T-helper 2 cell treated with Interferon-gamma antibody and Interleukin-4, amounts not matched to agents 100 ng/mL and 5 ng/mL, for 36 hours (primary cell): ENCODE data around the gene SEMA3C. TPM values are rescaled to one million over a fixed set of nuclear protein-coding genes. Genes with fewer than 3 reads are reported as not detected.

Experiments used
- intact Hi-C: fragments of 100-400 bp; cut with micrococcal nuclease; formaldehyde crosslinking; loops from one replicate; pipeline ENCODE4 v1.15.1; 2023
- total RNA-seq: library from RNA; stranded (reverse); gene quantifications from 2 replicates; pipeline ENCODE4 v1.2.3, GENCODE V29; 2022

The SEMA3C gene
- total RNA-seq, 1 donor from 2014 or later, result not detected

DNA sequence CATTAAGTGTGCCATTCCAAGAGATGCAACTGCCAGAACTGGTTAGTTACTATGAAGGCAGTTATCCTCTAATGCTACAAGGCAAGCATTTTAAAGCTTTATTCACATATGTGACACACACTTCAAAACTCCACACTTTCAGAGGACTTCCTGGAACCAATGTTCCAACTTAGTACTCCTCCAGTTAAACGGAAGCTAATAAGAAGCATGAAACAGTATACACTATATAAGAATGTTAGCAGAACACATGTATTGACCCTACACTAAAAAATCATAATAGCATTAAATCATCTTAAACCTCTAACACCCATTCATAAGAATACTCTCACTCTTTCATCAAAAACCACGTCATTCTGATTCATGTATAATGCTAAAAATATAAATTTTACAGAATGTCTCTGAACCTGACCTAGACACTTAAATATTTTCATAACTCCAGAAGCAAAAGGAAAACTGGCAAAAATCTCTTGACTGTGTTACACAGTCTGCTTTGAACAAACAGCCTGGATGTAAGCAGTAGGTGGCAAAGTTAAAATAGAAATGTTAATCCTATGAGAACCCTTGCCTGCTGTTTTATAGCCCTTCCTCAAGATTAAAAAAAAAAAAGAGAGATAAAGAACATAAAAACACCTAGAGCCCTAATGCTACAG lies 135.0 kb downstream of the SEMA3C start:
- intact Hi-C loops, result no loop called here

DNA sequence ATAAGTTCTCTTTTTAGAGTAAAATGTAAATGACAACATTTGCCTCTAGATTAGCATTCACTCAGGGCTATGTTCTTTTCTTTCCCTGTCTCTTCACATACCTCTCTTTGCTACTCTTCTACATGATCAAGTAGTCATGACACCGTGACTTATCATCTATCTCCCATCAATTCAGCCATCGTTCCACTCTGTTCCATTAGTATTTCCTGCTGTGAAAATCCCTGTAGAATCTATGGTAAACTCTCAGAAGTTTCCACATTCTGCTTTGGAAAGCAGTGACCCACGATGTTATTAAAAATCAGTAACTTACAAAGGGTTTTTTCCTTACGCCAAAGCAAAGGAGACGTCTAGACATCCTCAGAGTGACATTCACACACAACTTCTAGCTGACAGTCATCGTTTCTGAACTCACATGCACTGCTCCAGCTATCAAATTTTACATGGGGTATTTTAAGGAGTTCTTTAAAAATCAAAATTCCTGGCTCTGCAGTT lies 135.6 kb downstream of the SEMA3C start:
- intact Hi-C loops, result no loop called here

DNA sequence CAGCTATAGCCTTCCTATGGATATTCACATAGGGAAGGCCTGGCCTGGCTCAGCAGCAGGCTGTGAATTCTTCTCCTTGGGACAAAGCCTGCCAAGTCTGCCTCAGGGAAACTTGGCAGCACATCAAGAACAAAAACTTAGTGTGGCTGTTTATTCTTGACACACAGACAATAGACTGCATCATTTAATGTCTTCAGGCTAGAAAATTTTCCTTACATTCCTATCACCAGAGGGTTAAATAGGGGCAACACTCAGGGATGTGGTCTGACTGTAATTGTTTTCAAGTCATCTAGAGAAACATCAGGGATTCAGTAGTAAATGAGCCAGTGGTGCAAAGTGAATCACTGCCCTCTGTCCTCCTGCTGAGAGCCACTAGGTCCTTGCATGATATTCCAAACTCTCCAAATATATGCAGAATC lies 137.3 kb downstream of the SEMA3C start:
- intact Hi-C loops, result no loop called here

DNA sequence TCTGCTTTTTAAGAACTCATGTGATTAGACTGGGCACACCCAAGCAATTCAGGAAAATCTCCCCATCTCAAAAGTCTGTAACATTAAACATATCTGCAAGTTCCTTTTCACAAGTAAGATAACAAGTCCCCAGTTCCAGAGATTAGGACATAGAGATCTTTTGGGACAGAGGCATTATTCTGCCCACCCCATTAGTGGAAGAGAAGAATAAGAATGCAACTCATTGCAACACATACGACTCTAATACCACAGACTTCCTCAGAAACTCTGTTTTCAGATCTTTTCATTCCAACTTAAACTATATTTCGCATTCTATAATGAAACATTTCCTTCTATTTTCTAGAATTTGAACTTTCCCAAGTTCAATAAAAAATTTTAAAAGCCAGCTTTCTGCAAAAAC lies 137.7 kb downstream of the SEMA3C start:
- intact Hi-C loops, result no loop called here

DNA sequence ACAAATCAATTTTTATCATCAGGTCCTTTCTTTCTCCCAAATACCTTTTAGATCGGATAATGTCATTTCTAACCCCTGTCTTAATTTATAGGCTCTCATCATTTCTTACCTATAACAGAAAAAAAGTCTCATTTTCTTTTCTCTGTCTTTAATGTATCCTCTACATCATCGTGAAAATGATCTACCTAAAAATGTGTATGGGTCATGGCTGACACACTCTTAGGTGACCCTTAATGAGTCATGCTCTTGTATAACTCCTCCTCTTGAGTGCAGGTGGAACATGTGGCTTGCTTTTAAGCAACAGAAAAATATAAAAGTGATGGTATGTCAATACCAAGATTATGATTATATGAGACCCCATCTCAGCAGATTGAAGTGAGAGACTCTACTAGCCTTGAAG lies 139.4 kb downstream of the SEMA3C start:
- intact Hi-C loops, result no loop called here

DNA sequence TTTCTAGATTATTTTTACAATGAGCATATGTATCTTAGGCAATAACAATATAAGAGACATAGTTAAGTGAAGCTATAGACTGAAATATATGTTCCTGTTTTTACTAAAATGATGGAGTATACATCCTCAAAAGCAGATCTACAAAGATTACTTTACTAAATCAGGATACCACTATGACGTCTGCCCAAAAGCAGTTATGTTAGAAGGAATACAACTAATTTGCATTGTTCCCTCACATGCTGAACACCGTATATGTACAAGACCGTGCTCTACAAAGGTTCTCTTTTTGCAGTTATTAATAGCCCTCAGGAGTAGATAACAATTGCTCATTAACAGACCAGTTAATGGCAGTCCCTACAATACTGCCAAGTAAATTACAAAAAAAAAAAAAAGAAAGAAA lies 143.0 kb downstream of the SEMA3C start:
- intact Hi-C loops, result no loop called here

DNA sequence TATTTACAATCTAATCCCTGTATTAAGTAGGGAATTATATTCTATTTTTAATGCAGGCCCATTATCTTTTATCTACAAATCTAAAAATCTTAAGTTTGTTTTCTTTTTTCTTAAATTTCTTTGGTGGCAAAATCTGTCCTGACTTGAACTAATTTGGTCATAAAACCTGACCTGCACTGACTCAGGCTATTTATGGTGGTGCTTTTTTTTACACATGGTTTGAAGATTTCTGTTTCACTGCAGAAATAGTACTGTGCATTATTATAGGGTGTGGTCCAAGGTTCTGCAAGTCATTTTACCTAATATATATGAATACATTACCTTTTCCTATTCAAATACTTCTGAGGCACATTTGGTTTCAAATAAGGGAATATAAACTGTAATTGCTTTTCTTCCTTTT lies 143.4 kb downstream of the SEMA3C start:
- intact Hi-C loops, result no loop called here

DNA sequence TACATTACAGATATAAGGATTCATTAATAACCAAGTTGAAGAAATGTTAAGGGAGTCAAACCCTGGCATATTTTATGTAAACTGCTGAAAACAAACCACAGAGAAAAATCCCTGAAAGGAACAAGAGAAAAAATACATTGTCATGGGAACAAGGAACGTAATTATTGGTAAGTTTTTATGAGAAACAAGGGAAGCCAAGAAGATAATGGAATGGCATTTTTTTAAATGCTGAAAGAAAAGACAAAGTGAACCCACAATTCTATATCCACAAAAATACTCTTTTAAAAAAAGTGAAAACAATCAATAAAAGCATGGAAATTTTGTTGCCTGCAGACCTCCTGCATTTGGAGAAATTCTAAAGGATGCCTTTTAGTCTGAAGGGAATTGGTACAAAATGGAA lies 144.0 kb downstream of the SEMA3C start:
- intact Hi-C loops, result no loop called here

DNA sequence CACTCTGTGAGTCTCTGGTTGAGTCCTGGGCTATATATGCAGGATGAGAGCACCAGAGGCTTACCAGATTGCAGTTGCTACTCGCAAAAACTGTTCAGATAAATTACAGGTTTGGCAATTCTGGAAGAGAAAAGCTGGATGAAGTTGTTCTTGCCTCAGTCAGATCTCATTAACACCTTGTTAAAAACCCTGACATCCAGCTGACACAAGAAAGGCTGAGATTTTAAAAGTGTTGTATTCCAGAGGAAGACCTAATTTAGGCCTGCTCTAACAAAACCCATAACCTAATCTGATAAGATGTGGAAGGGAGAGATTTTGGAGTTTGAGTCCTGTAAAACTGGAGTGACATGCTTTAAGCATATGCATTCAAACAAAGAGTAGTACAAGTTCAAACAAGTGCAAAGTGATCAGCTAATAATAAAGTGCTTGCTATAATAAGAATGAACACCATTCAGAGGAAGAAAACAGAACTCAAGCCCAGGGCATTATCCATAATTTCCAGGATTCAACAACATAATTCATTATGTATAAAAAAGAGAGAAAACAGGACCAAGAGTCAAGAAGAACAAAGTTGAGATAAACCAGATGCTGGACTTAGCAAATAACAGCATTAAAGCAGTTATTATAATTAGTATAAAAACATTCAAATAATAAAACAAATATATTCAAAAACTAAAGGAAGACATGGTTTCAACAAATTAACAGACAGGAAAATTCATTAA lies 144.9 kb downstream of the SEMA3C start:
- intact Hi-C loops, result no loop called here

DNA sequence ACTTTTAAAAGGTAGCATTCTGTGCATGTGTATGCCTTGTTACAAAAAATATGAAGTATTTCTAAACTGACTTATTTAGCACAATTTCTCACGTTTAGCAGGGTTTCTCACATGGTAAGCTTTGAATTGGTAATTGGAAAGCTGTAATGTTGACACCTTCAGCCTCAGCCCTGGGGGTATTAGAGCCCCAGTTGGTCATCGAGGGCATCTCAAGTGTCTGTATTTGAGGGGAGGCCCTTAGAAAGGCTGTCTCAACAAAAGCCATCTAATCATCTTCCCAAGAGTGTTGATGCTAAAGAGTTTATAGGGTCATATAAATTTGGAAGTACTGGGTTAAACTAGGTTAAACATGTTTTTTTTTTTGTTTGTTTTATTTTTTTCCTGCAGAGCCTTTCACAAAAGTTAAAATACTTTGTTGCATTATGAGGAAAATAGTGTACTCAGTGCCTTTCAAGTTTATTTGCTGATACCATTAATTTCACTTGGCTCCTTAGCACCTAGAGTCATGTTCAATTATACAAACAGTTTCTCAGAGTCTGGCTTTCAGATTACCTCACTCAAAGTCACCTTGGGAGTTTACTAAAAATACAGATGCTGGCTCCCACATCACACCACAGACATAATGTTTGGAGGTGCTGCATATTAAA lies 146.4 kb downstream of the SEMA3C start:
- intact Hi-C loops, result no loop called here

DNA sequence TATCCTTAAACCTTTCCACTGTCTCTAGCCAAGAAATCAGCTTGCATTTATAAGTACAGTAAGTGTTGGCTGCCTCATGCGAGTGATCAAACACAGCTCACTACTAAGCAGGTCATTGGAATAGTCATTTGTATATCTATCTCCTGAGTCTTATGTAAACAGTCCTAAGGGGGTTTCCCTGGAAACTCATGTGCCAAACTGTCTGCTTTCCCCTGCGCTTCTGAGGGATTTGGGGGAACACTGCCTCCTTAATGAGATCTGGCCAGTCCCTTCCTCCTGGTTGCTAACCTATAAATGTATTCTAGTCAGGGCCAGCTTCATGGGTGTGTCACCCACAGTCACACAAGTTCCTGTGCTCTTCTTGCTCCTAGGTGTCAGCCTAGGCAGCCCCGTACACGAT lies 147.3 kb downstream of the SEMA3C start:
- intact Hi-C loops, result no loop called here

DNA sequence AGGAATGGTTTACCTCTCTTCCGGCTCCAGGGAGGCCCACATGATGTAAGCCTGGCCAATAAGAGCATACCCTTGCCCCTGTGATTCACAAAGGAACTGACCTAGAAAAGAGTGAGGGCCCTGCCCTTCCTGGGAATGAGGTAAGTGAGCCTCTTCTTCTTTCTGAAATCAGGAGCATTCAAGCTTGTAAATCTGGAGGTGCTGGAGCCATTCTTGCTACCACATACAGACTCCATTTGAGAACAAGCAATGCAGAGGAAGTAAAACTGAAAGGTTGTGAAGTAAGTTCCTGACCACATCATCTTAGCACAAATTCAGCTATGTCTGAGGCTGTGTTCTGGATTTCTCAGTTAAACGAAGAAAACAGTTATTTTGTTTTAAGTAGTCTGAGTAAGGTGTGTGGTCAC lies 148.2 kb downstream of the SEMA3C start:
- intact Hi-C loops, result no loop called here

DNA sequence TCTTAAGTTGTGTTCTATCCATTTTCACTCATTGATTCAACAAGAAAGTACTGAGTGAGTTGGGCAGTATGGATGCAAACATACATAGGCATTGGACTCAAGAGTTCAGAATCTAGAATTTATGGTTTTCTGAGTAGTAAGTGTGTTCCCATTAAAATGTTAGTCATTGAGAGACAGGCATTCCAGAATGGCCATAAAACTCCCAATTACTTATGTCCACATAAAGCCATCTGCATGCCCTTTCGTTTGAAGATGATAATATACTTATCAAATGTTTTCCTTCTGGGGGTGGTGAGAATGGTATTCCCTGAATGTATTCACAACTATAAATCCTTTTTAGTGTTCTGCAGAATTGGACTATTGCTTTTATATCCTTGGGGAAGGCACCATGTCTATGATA lies 148.8 kb downstream of the SEMA3C start:
- intact Hi-C loops, result no loop called here

DNA sequence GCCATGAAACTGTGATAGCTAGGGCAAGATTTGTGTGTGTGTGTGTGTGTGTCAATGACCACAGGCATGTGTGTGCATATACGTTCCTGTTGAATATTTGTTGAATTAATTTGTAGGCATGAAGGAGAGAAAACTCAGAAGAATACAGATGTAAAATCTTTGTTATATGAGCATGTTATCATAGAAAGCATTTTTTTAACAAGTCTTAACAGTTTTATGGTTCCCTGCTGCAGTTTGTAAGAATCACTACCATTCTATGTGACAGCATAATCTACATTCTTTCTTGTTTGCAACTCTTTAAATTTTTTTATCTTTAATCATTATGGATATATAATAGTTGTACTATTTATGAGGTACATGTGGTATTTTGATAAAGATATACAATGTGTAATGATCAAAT lies 150.1 kb downstream of the SEMA3C start:
- intact Hi-C loops, result no loop called here

DNA sequence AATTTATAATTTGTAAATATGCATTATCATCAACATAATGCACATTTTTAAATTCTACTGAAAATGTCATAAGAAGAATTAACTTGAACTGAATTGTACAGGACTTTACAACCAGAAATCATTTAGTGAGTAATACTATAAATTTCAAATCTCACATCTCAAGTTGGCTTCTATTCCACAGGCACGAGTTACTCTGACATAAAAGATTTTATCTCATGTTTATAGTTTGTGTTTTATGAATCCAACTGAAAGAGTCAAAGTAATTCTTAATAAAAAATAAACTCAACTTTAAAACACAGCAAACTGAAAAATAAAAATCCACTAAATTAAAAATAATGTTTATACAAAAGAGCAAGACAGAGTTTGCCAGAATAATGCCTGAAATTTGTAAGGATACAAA lies 151.2 kb downstream of the SEMA3C start:
- intact Hi-C loops, result no loop called here

DNA sequence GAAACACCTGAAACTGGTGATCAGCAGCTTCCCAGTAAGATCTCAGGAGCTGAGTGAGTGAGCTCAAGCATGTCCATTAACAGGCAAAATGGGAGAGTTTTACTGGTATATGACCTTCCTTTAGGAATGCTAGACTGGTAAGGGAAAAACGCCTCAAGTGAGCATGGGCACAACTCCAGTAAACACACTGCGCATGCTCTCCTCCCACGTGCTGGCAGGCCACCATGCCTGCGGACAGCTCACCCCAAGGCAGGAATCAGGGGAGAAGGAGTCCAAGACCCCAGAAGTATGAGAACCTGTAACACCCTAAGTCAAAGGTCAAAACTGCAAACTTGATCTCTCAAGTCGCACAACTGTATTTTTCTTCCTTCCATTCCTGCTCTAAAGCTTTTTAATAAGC lies 152.1 kb downstream of the SEMA3C start:
- intact Hi-C loops, result no loop called here

DNA sequence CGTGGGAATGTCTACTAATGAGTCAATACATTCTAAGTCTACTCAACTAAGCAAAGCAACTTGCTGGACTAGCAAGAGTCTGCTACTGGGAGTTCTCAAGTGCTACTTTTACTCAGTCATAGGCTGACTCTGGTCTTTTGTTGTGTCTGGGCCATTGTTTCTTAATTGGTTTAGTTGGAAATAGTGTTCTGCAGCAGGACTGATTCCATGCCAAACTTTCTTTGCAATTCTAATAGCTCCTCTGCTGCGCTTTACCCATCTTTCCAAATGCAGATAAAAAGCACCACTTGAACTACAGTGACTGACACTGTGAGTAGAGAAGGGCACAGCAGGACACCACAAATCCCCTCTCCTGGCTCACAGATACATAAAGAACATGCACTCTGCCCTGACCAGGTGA lies 154.7 kb downstream of the SEMA3C start:
- intact Hi-C loops, result no loop called here

DNA sequence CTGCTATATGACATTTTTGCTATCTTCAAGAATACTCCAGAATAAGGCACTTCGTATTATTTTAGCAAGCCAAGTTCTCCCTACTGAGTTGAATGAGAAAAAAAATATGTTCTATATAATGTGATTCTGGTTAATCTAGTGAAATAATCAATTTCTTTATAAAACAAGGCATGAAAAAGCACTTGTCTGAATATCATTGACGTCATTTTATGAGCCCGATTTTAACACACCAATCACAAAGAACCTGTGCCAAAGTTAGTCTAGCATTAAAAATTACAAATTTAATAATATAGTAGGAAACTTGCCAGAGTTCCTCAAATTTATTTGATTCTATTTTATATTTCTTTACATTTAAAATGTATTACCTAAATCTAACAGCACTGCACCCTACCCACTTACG lies 155.1 kb downstream of the SEMA3C start:
- intact Hi-C loops, result no loop called here

DNA sequence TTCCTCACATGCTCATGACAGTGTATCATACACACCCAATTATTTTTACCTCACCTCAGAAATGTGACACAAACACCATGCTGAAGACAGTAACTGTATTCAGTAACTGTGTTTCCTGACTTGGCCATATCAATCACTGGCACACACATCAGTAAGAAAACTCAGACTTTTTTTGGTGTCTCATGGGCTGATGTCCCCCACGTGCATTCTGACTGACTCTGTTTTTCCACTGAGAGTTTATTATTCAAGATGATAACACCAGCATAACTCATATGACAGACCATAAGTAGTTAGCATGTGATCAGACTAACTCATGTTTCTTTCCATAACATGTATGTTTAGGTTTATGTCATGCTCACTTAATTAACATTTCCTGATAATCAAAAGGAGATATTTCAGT lies 155.6 kb downstream of the SEMA3C start:
- intact Hi-C loops, result no loop called here

DNA sequence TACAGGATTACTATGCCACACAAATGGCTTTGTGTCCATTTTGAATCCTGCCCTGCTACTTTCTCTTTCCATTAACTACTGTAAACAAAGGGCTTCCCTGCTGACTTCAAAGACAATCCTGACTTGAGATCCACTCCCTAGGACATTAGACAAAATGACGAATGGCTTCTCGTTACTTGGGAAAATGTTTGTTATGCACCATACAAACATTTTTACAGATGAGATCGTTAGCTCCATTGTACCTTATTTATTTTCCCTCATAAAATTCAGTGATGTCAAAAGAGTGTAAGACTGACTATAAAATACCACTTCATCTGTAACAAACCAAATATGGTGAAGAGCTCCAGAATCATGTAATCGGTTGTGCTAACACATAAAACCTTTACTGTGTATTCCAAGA lies 158.6 kb downstream of the SEMA3C start:
- intact Hi-C loops, result no loop called here

DNA sequence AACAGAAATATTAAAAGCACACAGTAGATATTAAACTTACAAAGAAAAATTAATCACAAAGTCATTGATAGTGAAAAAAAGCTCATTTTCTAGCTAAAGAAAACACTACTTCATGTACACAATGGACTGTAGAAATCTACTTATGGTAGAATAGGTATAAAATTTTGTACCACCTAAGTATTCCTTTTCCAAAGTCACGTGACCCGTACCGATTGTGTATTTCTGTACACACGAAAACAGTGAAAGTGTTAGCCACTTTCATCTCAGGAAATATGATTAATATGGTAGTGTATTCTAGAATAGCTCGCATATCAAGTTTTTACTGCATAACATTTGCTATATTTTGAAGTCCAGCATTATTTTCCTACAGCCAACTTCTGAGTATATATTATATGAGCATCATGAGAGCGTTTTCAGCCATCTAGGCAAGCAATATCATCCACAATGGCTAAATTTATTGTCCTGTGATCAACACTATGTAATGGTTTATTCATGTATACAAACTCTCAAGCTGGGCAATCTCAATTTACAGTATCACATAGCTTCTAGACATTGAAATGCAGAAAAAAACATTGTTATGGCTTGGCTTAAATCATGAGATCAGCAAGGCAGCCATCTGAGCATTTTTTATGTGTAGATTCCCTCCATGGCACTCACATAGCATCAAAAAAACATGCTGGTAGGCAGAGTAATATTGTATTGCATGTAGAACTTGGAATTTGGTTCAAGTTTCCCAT lies 165.7 kb downstream of the SEMA3C start:
- intact Hi-C loops, result no loop called here

DNA sequence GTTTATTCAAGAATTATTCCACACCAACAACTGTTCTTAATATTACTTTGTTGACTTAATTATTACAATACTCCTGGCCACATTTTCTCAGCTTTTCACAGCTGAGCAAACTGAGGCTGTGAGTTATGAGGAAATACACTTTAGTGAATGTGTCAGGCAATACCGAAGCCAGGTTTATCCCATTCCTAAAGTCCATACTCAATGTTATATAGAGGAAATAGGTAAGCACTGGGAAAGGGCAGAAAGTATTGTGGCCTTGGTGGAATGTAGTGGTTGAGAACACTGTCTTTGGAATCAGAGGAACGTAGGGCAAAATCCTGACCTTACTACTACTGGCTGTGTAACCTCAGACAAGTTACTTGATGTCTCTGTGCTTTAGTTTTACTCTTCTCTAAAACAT lies 169.6 kb downstream of the SEMA3C start:
- intact Hi-C loops, result no loop called here
